Large intestine (tissue), 3 donors: ENCODE results near the gene EEPD1. TPM values are rescaled to one million over a fixed set of nuclear protein-coding genes. Genes with fewer than 3 reads are reported as not detected.

Source experiments
- DNase-seq, 2 donors: peaks; one replicate each; pipeline versions ENCODE4 v3.0.0 to v3.0.0-alpha.2; 2013
- H3K27ac ChIP-seq: one replicate; pipeline ENCODE4 v1.5.1; 2013; ENCODE audit warnings: low read length
- H3K27me3 ChIP-seq: 2 replicates; pipeline ENCODE4 v1.6.1; 2013; ENCODE audit warnings: low read length; ENCODE audit not compliant: control insufficient read depth, insufficient read depth
- H3K36me3 ChIP-seq: 2 replicates; pipeline ENCODE4 v1.6.1; 2013; ENCODE audit warnings: low read length; ENCODE audit not compliant: control insufficient read depth, insufficient read depth
- H3K4me1 ChIP-seq: one replicate; pipeline ENCODE4 v1.6.1; 2013; ENCODE audit warnings: low read length; ENCODE audit not compliant: control insufficient read depth, insufficient read depth
- H3K4me3 ChIP-seq: one replicate; pipeline ENCODE4 v1.5.1; 2013; ENCODE audit warnings: low read length
- H3K9me3 ChIP-seq: one replicate; pipeline ENCODE4 v1.6.1; 2013; ENCODE audit warnings: mild to moderate bottlenecking, low read depth, low read length, moderate library complexity; ENCODE audit not compliant: control insufficient read depth
- WGBS: methylation state at CpG from one replicate; pipeline ENCODE4 v1.1.5; 2013; ENCODE audit warnings: low lambda C conversion rate; ENCODE audit not compliant: insufficient coverage; 5-methylcytosine and 5-hydroxymethylcytosine counted together
- polyA plus RNA-seq: library from polyadenylated mRNA; unstranded; fragments of 120-200 nt; gene quantifications from one replicate; pipeline ENCODE4 v1.2.1, GENCODE V29; 2013

EEPD1 gene
- polyA plus RNA-seq, 1 donor: 8.4 TPM

DNA sequence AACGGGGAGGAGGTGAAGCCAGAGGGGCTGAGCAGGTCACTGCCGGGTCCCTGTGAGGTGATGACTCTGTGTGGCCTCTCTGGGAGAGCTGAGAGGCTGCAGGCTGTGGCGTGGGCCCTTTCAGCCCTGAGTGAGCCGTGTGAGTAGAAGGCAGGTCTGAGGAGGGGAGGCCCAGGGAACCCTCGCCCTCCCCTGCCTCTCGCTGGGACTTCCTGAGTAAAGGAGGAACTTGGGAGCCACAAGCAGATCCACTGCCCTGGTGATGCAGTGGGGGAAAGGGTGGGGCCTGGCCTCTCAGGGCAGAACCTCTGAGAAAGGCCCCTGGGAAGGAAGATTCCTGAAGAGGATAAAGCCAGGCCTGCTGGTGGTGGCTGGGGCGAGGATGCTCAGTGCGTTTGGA is 22.8 kb downstream of the EEPD1 start:
- no peak for DNase-seq
- no CpG with 5 or more reads among the region's 8 CpGs for WGBS
- Histone ChIP-seq H3K27ac (no peak overlapping the region), H3K4me1 (no peaks in the 10 kb centered on the region), H3K36me3 (no peaks in the 10 kb centered on the region), H3K9me3 (no peaks in the 10 kb centered on the region), H3K4me3 (no peak overlapping the region), H3K27me3 (no peaks in the 10 kb centered on the region)

DNA sequence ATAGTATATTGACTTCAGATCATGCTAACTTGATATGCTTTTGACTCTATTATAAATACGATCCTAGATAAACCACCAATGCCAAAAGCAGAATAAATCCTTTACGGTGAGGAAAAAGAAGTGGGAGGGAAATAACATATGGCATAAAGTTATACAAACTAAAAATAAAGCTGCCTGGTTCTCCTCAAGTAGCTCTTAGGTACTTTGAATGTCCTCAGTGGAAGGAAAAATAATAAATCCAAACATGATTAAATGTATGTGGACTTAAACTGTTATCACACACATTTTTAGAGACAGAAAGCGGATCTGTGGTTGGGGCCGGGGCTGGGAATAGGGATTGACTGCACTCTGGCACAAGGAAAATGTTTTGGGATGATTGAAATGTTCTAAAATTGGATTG is 23.6 kb downstream of the EEPD1 start:
- no peak overlapping the region for H3K27ac ChIP-seq
- H3K36me3 ChIP-seq: no peaks in the 10 kb centered on the region
- no peaks in the 10 kb centered on the region for H3K27me3 ChIP-seq
- no peak overlapping the region for H3K4me3 ChIP-seq
- no peaks in the 10 kb centered on the region for H3K9me3 ChIP-seq
- no peaks in the 10 kb centered on the region for H3K4me1 ChIP-seq
- DNase-seq: no peak
- 81% methylated on average over 3 of the region's 4 CpGs for WGBS

DNA sequence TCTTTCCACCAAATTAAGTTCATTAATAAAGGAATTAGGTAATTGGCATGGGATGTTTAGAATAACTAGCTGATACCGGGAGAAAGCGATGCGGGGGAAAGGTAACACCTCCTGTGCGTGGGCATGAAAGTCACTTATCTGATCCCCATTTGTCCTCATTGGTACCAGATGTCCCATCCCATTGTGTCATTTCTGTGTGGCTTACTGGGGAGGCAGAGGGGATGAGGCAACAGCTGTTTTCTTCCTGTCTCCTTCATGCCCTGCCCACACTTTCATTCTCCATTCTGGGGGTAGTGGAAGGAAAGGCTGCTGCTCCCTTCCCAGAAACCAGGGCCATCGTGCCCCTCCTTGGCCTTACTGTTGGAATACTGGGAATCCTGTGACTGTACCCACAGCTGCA is 27.1 kb downstream of the EEPD1 start:
- no peaks in the 10 kb centered on the region for H3K27me3 ChIP-seq
- no CpG with 5 or more reads among the region's 5 CpGs for WGBS
- DNase-seq: no peak
- H3K36me3 ChIP-seq: no peaks in the 10 kb centered on the region
- no peaks in the 10 kb centered on the region for H3K4me1 ChIP-seq
- no peaks in the 10 kb centered on the region for H3K9me3 ChIP-seq
- H3K4me3 ChIP-seq: no peak overlapping the region
- H3K27ac ChIP-seq: no peak overlapping the region

DNA sequence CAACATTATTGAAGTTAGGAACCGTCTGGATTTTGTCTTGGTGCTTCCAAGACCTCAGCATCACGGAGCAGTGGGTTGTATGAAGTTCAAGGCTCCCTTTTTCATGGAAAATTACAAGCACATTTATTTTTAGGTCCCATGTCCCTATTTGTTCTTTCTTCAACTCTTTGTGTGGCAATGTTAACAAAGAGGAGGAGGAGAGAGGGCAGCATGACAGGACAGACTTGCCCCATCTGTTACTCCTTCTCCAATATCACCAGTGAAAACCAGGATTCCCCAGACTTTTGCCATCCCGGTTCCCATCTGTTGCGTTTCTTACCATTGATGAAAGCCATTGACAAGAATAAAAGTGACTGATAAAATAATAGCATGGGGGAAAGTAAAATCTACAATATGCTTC is 28.6 kb downstream of the EEPD1 start:
- DNase-seq: no peak
- Histone ChIP-seq H3K36me3 (no peaks in the 10 kb centered on the region), H3K9me3 (no peaks in the 10 kb centered on the region), H3K4me1 (no peaks in the 10 kb centered on the region), H3K4me3 (no peak overlapping the region), H3K27ac (no peak overlapping the region), H3K27me3 (no peaks in the 10 kb centered on the region)
- WGBS: no CpG with 5 or more reads among the region's 4 CpGs

DNA sequence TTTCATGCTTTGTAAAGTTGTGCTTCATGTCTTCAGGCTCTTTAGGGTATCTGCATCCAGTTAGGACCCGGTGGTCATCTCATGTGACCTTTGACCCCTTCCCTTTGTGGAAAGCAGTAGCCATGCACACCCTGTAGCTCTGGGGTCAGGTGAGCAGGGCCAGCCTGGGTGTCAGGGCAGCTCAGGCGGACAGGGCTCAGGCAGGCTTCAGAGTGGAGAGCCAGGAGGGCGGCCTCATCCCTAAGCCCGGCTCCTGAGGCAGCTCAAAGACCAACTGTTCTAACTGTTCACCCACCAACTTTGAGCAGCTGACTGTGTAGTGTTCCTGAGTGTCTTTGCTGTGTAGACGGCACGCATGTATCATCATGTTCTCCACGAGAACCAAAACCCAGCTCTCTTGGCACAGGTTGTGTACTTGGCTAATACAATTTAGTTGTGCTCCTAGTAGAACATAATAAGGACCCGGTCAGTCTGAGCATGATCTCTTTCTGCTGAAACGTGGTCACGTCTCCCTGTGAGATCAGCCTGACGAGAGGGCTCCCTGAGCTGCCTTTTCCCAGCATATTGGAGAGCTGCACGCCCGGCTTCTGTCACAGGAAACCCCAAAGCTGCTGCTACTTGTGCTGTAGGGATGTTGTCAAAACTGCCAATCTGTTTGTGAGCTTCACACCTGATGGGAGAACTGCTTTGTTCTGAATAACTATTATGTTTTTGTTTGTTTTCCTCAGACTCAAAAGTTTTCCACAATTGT is 30.0 kb downstream of the EEPD1 start:
- no peaks in the 10 kb centered on the region for H3K9me3 ChIP-seq
- H3K4me3 ChIP-seq: no peak overlapping the region
- WGBS: 100% methylated on average over 1 of the region's 13 CpGs
- H3K27me3 ChIP-seq: no peaks in the 10 kb centered on the region
- no peak for DNase-seq
- no peaks in the 10 kb centered on the region for H3K36me3 ChIP-seq
- no peak overlapping the region for H3K27ac ChIP-seq
- no peaks in the 10 kb centered on the region for H3K4me1 ChIP-seq

DNA sequence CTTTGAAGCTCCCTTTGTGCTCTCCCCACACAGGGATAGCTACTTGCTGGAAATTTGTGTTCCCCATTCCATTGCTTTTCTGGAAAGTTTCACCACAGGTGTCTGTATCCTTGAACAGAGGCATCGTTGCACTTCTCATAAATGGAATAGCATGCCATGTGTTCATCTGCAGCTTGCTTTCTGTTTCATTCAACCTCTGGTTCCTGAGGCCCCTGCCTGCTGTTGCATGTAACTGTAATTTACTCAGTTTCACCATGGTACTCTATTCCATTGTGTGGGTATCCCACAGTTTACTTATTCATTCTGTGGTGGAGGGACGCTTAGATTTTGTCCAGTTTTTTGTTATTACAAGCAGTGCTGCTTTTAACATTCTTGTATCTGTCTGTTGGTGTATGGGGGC is 32.0 kb downstream of the EEPD1 start:
- Histone ChIP-seq H3K36me3 (no peaks in the 10 kb centered on the region), H3K27ac (no peak overlapping the region), H3K27me3 (no peaks in the 10 kb centered on the region), H3K4me1 (no peaks in the 10 kb centered on the region), H3K9me3 (no peaks in the 10 kb centered on the region), H3K4me3 (no peak overlapping the region)
- no peak for DNase-seq
- 80% methylated on average over 1 of the region's 2 CpGs for WGBS

DNA sequence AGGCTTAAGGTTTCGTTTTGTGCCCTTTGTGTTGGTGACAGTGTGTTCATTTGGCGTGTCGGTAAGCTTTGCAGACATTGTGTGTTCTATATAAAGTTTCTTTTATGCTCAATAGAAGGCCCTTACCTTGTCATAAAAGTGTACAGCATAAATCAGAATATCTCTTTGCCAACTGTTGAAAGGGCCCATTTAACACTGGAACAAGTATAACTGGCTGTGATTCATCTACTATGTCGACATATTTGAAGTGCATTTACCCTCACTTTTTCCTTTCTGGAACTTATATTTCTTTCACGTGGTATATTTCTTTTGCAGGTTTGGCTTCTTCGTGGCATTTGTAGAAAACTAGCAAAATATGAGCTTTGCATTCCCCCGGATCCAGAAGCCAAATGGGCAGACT is 32.7 kb downstream of the EEPD1 start:
- no peak overlapping the region for H3K27ac ChIP-seq
- H3K4me1 ChIP-seq: no peaks in the 10 kb centered on the region
- DNase-seq: no peak
- H3K9me3 ChIP-seq: no peaks in the 10 kb centered on the region
- WGBS: 100% methylated on average over 4 of the region's 7 CpGs
- no peak overlapping the region for H3K4me3 ChIP-seq
- no peaks in the 10 kb centered on the region for H3K27me3 ChIP-seq
- no peaks in the 10 kb centered on the region for H3K36me3 ChIP-seq

DNA sequence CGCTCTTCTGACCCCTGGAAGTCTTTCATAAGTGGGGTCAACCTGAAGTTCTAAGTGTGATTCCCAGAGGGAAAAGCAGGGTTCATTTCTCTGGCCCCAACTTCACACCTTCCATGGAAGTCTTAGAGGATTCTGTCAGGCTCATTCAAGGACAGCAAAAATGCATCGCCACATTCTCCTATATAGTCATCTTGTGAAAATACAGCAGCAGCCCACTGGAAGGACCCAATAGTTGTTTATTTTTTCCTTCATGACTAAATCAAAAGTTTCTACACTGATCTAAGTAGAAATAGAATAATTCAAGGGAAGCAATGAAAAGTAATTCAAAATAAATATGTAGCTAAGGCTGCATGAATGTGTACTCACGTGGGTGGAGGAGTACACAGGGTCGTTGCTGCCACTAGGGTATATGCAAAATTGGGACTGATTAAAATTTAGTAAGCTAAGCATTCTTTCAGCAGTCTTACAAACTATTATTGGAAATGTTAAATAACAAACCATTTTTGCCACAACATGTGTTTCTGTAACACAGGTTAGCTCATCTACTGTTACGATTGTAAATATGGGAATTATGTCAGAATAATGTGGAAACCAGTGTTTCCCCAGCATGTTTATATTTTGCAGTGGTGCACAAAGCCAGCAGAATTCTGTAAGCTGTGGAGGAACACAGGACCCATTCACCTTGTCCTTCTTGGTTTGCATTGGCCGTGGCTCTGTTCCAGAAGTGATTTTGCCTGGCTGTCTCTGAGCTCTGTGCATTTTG is 33.5 kb downstream of the EEPD1 start:
- Histone ChIP-seq H3K27me3 (no peaks in the 10 kb centered on the region), H3K36me3 (no peaks in the 10 kb centered on the region), H3K9me3 (no peaks in the 10 kb centered on the region), H3K27ac (no peak overlapping the region), H3K4me3 (no peak overlapping the region), H3K4me1 (no peaks in the 10 kb centered on the region)
- 100% methylated on average over 1 of the region's 6 CpGs for WGBS
- DNase-seq: no peak

DNA sequence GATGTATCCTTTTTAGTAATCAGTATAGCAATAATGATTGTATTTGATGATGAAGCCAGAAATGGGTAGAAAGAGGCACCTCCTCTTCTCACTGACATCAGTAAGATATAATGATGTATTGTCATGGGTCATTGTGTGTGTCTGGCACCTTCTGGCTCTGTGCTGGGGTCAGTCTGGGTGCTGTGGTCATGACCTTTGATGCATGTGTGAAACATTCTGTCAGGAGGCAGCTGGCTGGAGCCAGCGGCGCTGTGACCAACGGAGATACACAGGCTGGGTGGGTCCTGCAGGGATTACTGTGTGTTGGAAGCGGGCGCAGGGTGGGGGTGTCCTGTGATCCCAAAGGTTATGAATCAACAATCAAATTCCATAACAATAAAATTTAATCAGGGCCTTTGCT is 35.2 kb downstream of the EEPD1 start:
- no peak for DNase-seq
- Histone ChIP-seq H3K4me1 (no peaks in the 10 kb centered on the region), H3K4me3 (no peak overlapping the region), H3K27me3 (no peaks in the 10 kb centered on the region), H3K9me3 (no peaks in the 10 kb centered on the region), H3K27ac (no peak overlapping the region), H3K36me3 (no peaks in the 10 kb centered on the region)
- no CpG with 5 or more reads among the region's 5 CpGs for WGBS

DNA sequence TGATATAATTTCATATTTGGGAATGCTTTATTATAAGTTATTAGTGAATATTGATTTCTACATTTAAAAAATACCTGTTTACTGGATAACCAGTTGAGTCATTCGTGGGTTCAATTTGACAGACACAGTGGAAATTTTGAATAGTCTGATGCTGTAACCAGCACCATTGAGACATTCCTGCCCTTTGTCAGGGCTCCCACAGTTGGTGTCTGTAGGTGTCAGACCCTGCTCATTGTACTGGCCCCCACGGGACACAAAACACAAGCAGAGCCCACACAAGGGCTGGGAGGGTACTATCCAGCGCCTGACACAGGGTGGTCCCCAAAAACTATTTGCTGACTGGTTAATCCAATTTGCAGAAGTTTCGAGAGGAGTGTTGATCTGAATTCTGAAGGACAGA is 35.9 kb downstream of the EEPD1 start:
- no CpG with 5 or more reads among the region's 4 CpGs for WGBS
- no peaks in the 10 kb centered on the region for H3K36me3 ChIP-seq

More for the DNA sequence above, 35.9 kb downstream of the EEPD1 start:
- Histone ChIP-seq H3K9me3 (no peaks in the 10 kb centered on the region), H3K4me3 (no peak overlapping the region), H3K27me3 (no peaks in the 10 kb centered on the region), H3K27ac (no peak overlapping the region), H3K4me1 (no peaks in the 10 kb centered on the region)
- DNase-seq: no peak
